Heart left ventricle (tissue), 13 donors: ENCODE measurements around the gene STAM.

Source experiments
- POLR2A ChIP-seq, 2 donors: fragments of 450-650 bp; IDR thresholded peaks; one replicate each; pipeline ENCODE4 v1.6.1; 2017; ENCODE audit warnings: antibody characterized with exemption in 2 of 2, mild to moderate bottlenecking in 2 of 2, moderate library complexity in 2 of 2
- TF ChIP-seq, protein P1 (sequence below), 12 donors: fragments of 200-600 bp; sonication (generic) in 4 of 12; IDR thresholded peaks; one replicate each; pipeline versions ENCODE4 v1.5.0 to v1.8.0; 2018 to 2022; ENCODE audit warnings: antibody characterized with exemption in 12 of 12, mild to moderate bottlenecking in 5 of 12
- donor health status: ischemic (EF 13 %, LVEDD 7.1; RV severe dilation, severe dysfunction).
- donor health status: DM: no; HTN: yes; CAD: no.
- donor health status: DM: no; HTN: no; CAD: no.
- donor health status: ischemic (EF 25% LVEDD 6.9; RV normal size, moderate dysfunction).
- donor health status: ischemic (EF 25% LVEDD 5.7; RV mildly dilated, moderate dysfunction).
- donor health status: ischemic (EF 35%, LVEDD 5.7; RV mildly dilated, moderate dysfunction).
- donor health status: nonischemic (EF 11% LVEDD 7.7; RV severe dilation, severe dysfunction).
- donor health status: DM: yes; HTN: yes; CAD: no.
- donor health status: PGD.
- donor health status: ischemic (EF 29% LVEDD 5.4; RV normal size, mild dysfunction).
- donor health status: nonischemic (EF 23%, LVEDD 6.1; RV moderate dilation, normal function).

DNA sequence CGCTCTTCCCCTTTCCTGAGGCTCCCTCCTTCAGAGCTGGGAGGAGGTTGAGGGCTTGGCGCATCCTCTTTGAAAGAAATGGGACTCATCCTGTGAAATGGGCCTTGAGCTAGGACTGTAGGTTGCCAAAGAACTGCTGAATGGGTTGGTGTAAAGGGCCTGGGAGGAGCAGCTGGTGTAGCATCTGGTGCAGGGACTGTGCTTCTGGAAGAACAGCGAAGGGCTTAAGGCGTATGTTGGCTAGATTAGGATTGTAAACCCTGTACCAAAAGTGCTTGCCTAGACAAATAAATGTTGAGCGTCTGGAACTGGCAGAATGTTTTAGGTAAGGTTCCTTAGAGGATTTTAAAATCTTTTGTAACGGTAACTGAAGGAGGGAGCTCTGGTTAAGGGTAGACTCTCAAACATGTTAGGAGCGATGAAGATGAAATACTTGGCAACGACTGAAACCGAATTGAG, 563 bp downstream of the STAM start:
- TF ChIP-seq, protein P1, sequence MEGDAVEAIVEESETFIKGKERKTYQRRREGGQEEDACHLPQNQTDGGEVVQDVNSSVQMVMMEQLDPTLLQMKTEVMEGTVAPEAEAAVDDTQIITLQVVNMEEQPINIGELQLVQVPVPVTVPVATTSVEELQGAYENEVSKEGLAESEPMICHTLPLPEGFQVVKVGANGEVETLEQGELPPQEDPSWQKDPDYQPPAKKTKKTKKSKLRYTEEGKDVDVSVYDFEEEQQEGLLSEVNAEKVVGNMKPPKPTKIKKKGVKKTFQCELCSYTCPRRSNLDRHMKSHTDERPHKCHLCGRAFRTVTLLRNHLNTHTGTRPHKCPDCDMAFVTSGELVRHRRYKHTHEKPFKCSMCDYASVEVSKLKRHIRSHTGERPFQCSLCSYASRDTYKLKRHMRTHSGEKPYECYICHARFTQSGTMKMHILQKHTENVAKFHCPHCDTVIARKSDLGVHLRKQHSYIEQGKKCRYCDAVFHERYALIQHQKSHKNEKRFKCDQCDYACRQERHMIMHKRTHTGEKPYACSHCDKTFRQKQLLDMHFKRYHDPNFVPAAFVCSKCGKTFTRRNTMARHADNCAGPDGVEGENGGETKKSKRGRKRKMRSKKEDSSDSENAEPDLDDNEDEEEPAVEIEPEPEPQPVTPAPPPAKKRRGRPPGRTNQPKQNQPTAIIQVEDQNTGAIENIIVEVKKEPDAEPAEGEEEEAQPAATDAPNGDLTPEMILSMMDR (IDR thresholded peaks at IDR 0.05) = no peak
- no peak for TF ChIP-seq POLR2A (IDR thresholded peaks at IDR 0.05)
